Measurements from ENCODE around the gene AKR1B15. TPM values are rescaled to one million over a fixed set of nuclear protein-coding genes. Genes with fewer than 3 reads are reported as not detected.

Gene AKR1B15
- total and polyA plus RNA-seq, 2 experiments from 2014 or later: not detected

DNA sequence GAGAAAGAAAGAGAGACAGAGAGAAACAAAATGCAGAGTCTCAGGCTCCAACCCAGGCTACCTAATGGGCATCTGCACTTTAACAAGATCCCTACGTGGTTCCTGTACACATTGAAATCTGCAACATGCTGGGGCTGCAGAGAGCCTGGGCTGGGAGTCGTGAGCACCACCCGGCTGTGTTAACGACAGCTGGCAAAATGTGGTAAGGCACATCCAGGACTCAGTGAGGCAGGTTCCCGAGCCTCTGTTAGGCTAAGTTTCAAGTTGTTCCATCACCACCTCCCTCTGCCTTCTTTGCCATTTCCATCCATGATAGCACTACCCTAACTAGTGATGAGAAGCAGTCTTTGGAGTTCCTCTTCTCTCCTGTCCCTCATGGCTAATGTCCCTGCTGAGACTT, 20.2 kb upstream of the AKR1B15 start:
- H3K4me3 ChIP-seq: no peak overlapping the region
- peaks cover 6% of the 10 kb centered on the region for H3K4me1 ChIP-seq (ENCODE audit: insufficient read depth)
- no peak overlapping the region for H3K4me3 Mint-ChIP-seq
- TF ChIP-seq EZH2 (IDR thresholded peaks at IDR 0.05; ENCODE audit: low read depth, unreplicated experiment) (no peak), ZNF331 (CRISPR knock-in tag; IDR thresholded peaks at IDR 0.05; ENCODE audit: low read depth) (no peak), STAT1 (IDR thresholded peaks at IDR 0.05; ENCODE audit: unreplicated experiment) (no peak), ZNF114 (CRISPR knock-in tag; IDR thresholded peaks at IDR 0.05) (no peak), EZH2phosphoT487 (IDR thresholded peaks at IDR 0.05; ENCODE audit: unreplicated experiment) (no peak), POLR2AphosphoS5 (IDR thresholded peaks at IDR 0.05; ENCODE audit: low read depth) (no peak), ZNF462 (CRISPR knock-in tag; IDR thresholded peaks at IDR 0.05) (no peak), CTCF (conservative IDR thresholded peaks at IDR 0.05; ENCODE audit: low read depth in 2 of 2) (no peak), NANOG (IDR thresholded peaks at IDR 0.05; ENCODE audit: borderline replicate concordance) (no peak), CREB1 (CRISPR knock-in tag; IDR thresholded peaks at IDR 0.05; ENCODE audit: low read depth) (no peak)
- TF ChIP-seq, protein P1, sequence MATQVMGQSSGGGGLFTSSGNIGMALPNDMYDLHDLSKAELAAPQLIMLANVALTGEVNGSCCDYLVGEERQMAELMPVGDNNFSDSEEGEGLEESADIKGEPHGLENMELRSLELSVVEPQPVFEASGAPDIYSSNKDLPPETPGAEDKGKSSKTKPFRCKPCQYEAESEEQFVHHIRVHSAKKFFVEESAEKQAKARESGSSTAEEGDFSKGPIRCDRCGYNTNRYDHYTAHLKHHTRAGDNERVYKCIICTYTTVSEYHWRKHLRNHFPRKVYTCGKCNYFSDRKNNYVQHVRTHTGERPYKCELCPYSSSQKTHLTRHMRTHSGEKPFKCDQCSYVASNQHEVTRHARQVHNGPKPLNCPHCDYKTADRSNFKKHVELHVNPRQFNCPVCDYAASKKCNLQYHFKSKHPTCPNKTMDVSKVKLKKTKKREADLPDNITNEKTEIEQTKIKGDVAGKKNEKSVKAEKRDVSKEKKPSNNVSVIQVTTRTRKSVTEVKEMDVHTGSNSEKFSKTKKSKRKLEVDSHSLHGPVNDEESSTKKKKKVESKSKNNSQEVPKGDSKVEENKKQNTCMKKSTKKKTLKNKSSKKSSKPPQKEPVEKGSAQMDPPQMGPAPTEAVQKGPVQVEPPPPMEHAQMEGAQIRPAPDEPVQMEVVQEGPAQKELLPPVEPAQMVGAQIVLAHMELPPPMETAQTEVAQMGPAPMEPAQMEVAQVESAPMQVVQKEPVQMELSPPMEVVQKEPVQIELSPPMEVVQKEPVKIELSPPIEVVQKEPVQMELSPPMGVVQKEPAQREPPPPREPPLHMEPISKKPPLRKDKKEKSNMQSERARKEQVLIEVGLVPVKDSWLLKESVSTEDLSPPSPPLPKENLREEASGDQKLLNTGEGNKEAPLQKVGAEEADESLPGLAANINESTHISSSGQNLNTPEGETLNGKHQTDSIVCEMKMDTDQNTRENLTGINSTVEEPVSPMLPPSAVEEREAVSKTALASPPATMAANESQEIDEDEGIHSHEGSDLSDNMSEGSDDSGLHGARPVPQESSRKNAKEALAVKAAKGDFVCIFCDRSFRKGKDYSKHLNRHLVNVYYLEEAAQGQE (IDR thresholded peaks at IDR 0.05; ENCODE audit: unreplicated experiment): no peak
- H3K79me2 ChIP-seq (replicated peaks; ENCODE audit: insufficient read depth): no peaks in the 10 kb centered on the region
- no peak overlapping the region for H3K27ac ChIP-seq (ENCODE audit: low read depth)
- no peaks in the 10 kb centered on the region for H3K9me2 ChIP-seq (ENCODE audit: insufficient read depth)
- no peak overlapping the region for H3K27ac Mint-ChIP-seq
- DNase-seq (ENCODE audit: low spot score) (no peak), ATAC-seq (no peak)
- H3K36me3 ChIP-seq (ENCODE audit: insufficient read depth): no peaks in the 10 kb centered on the region
- H4K20me1 ChIP-seq (replicated peaks; ENCODE audit: insufficient read depth): no peaks in the 10 kb centered on the region
- H3K27me3 ChIP-seq (ENCODE audit: insufficient read depth): no peaks in the 10 kb centered on the region
- H3K27me3 Mint-ChIP-seq (ENCODE audit: insufficient read depth, low read depth, poor library complexity): peaks cover 3% of the 10 kb centered on the region
- H3K36me3 Mint-ChIP-seq (ENCODE audit: low read depth): no peaks in the 10 kb centered on the region
- H3K9me3 Mint-ChIP-seq: no peaks in the 10 kb centered on the region
- H3K4me2 ChIP-seq: no peak overlapping the region
- H2AFZ ChIP-seq: peak overlapping the region; percentile 52; the same call in 1 of the 2 replicates
- no peaks in the 10 kb centered on the region for H3F3A ChIP-seq (replicated peaks; ENCODE audit: low read depth)
- peaks cover 12% of the 10 kb centered on the region; the same call in 2 of the 3 replicates for H3K4me1 Mint-ChIP-seq
